A673 (cell line): ENCODE measurements around the gene UBE2U. TPM values are rescaled to one million over a fixed set of nuclear protein-coding genes. Genes with fewer than 3 reads are reported as not detected.

Source experiments
- BruUV-seq: library from RNA; stranded (reverse); fragments of 400-500 nt; replicated peaks from 2 replicates; lab custom pipeline; 2021; lab: Mats Ljungman, UMichigan
- CTCF ChIA-PET: fragments of 300-600 bp; sonication (Branson Sonifier 250); formaldehyde crosslinking; loops from one replicate; lab custom pipeline; 2022; ENCODE audit warnings: antibody characterized with exemption; lab: Charles Lee
- POLR2A ChIA-PET: fragments of 300-600 bp; sonication (Branson Sonifier 250); formaldehyde crosslinking; loops from one replicate; lab custom pipeline; 2022; ENCODE audit warnings: antibody characterized with exemption; ENCODE audit not compliant: low non-redundant PET; lab: Charles Lee
- DNase-seq: peaks from one replicate; pipeline ENCODE4 v3.0.0-alpha.2; 2015; ENCODE audit warnings: low spot score
- H3K27ac ChIP-seq: fragments of 200-600 bp; sonication (generic); 2 replicates; pipeline ENCODE4 v1.5.1; 2016; ENCODE audit warnings: mixed run types, low read depth, mild to moderate bottlenecking, mixed read lengths, antibody characterized with exemption, low read length; ENCODE audit not compliant: poor library complexity, severe bottlenecking
- H3K27me3 ChIP-seq: fragments of 200-600 bp; sonication (generic); replicated peaks from 2 replicates; pipeline ENCODE4 v1.6.1; 2017; ENCODE audit warnings: mixed run types, low read depth, mild to moderate bottlenecking, mixed read lengths, antibody characterized with exemption, low read length; ENCODE audit not compliant: insufficient read depth, poor library complexity
- H3K36me3 ChIP-seq: fragments of 200-600 bp; sonication (generic); 2 replicates; pipeline ENCODE4 v1.6.1; 2016; ENCODE audit warnings: mixed run types, mild to moderate bottlenecking, mixed read lengths, antibody characterized with exemption, low read length; ENCODE audit not compliant: insufficient read depth, poor library complexity, severe bottlenecking
- H3K4me1 ChIP-seq: fragments of 200-600 bp; sonication (generic); 2 replicates; pipeline ENCODE4 v1.6.1; 2017; ENCODE audit warnings: mixed run types, mild to moderate bottlenecking, mixed read lengths, antibody characterized with exemption, low read length; ENCODE audit not compliant: insufficient read depth, poor library complexity, severe bottlenecking
- H3K4me3 ChIP-seq: fragments of 200-600 bp; sonication (generic); 2 replicates; pipeline ENCODE4 v1.5.1; 2016; ENCODE audit warnings: low read depth, mixed run types, mild to moderate bottlenecking, mixed read lengths, low read length; ENCODE audit not compliant: poor library complexity, severe bottlenecking
- H3K9me3 ChIP-seq: fragments of 200-600 bp; sonication (generic); 2 replicates; pipeline ENCODE4 v1.6.1; 2016; ENCODE audit warnings: mixed run types, low read depth, mild to moderate bottlenecking, mixed read lengths, antibody characterized with exemption, low read length; ENCODE audit not compliant: poor library complexity, severe bottlenecking
- CTCF ChIP-seq: fragments of 300-800, 200-600 bp; sonication (generic); conservative IDR thresholded peaks from 2 replicates; pipeline ENCODE4 v1.5.1; 2017; ENCODE audit warnings: low read depth, mild to moderate bottlenecking, antibody characterized with exemption, low read length, moderate library complexity, mixed read lengths
- EZH2 ChIP-seq: fragments of 200-600 bp; sonication (generic); IDR thresholded peaks from 2 replicates; pipeline ENCODE4 v1.6.1; 2017; ENCODE audit warnings: borderline replicate concordance, low read depth, mild to moderate bottlenecking, mixed read lengths, antibody characterized with exemption, low read length; ENCODE audit not compliant: poor library complexity, severe bottlenecking
- intact Hi-C: fragments of 100-400 bp; cut with micrococcal nuclease; formaldehyde crosslinking; loops from one replicate; pipeline ENCODE4 v1.10.0; 2022; ENCODE audit not compliant: unreplicated experiment
- total RNA-seq: library from RNA; stranded (reverse); gene quantifications from 2 replicates; pipeline ENCODE4 v1.2.3, GENCODE V29; 2021

Gene UBE2U
- total RNA-seq, 1 experiment from 2014 or later = not detected

GRCh38 chr1:64195081-64195395 lies 8.4 kb upstream of the UBE2U start:
- Histone ChIP-seq H3K9me3 (no peaks in the 10 kb centered on the region), H3K27ac (no peak overlapping the region), H3K36me3 (no peaks in the 10 kb centered on the region), H3K4me1 (no peaks in the 10 kb centered on the region), H3K27me3 (no peaks in the 10 kb centered on the region), H3K4me3 (no peak overlapping the region)
- CTCF ChIA-PET = no interaction called here
- DNase-seq = no peak
- intact Hi-C loops = no loop called here
- no TSS peak for BruUV-seq
- TF ChIP-seq EZH2 = no peak
- POLR2A ChIA-PET = no interaction called here

GRCh38 chr1:64196074-64196870 lies 7.2 kb upstream of the UBE2U start:
- Histone ChIP-seq H3K9me3 (no peaks in the 10 kb centered on the region), H3K27me3 (no peaks in the 10 kb centered on the region), H3K4me3 (no peak overlapping the region), H3K4me1 (no peaks in the 10 kb centered on the region), H3K27ac (no peak overlapping the region), H3K36me3 (no peaks in the 10 kb centered on the region)
- TF ChIP-seq CTCF = no peak
- no peak for TF ChIP-seq EZH2
- no TSS peak for BruUV-seq
- POLR2A ChIA-PET = no interaction called here
- no peak for DNase-seq
- intact Hi-C loops = no loop called here
- CTCF ChIA-PET = no interaction called here

GRCh38 chr1:64197076-64197475 lies 6.3 kb upstream of the UBE2U start:
- intact Hi-C loops = no loop called here
- no peak for TF ChIP-seq CTCF
- TF ChIP-seq EZH2 = no peak
- Histone ChIP-seq H3K4me1 (no peaks in the 10 kb centered on the region), H3K27me3 (no peaks in the 10 kb centered on the region), H3K27ac (no peak overlapping the region), H3K4me3 (no peak overlapping the region), H3K9me3 (no peaks in the 10 kb centered on the region), H3K36me3 (no peaks in the 10 kb centered on the region)
- ChIA-PET CTCF (no interaction called here), POLR2A (no interaction called here)
- no TSS peak for BruUV-seq
- DNase-seq = no peak

GRCh38 chr1:64199154-64199553 lies 4.3 kb upstream of the UBE2U start:
- no peak overlapping the region for H3K27ac ChIP-seq
- CTCF ChIA-PET = no interaction called here
- no peak for DNase-seq
- H3K36me3 ChIP-seq = no peaks in the 10 kb centered on the region
- no peak overlapping the region for H3K4me3 ChIP-seq
- no peaks in the 10 kb centered on the region for H3K27me3 ChIP-seq
- BruUV-seq = no TSS peak
- TF ChIP-seq EZH2 (no peak), CTCF (no peak)
- no peaks in the 10 kb centered on the region for H3K4me1 ChIP-seq
- POLR2A ChIA-PET = no interaction called here
- no peaks in the 10 kb centered on the region for H3K9me3 ChIP-seq
- intact Hi-C loops = no loop called here
